Measurements from ENCODE around the gene TGFBR2. TPM values are rescaled to one million over a fixed set of nuclear protein-coding genes. Genes with fewer than 3 reads are reported as not detected.

The TGFBR2 gene
- total and polyA plus RNA-seq, 10 of the 15 experiments (the other 5 are each of a cell fraction or from before 2014, with no cell fraction given) = 0.02 to 0.98 (median 0.18) TPM; not detected in 1

- no peak overlapping the region for H3K4me3 ChIP-seq
- H3K27ac ChIP-seq (ENCODE audit: control insufficient read depth, insufficient read depth) = no peak overlapping the region
- TF ChIP-seq CUX1 (IDR thresholded peaks at IDR 0.05; ENCODE audit: insufficient replicate concordance, low read depth, low read length) (no peak), NR2F1 (conservative IDR thresholded peaks at IDR 0.05) (no peak), FOS (IDR thresholded peaks at IDR 0.05; ENCODE audit: borderline replicate concordance, extremely low read depth, insufficient read length) (no peak), TBL1XR1 (IDR thresholded peaks at IDR 0.05; ENCODE audit: low read depth, low read length) (no peak), CTCF (IDR thresholded peaks at IDR 0.05 in 2 of 3, conservative IDR thresholded peaks at IDR 0.05 in 1 of 3; ENCODE audit: control insufficient read depth in 2 of 3, extremely low read depth in 1 of 3, insufficient read depth in 1 of 3, low read depth in 3 of 3, low read length in 3 of 3) (no peak), CREB1 (IDR thresholded peaks at IDR 0.05; ENCODE audit: low read depth) (no peak), TAF1 (IDR thresholded peaks at IDR 0.05; ENCODE audit: borderline replicate concordance, low read depth, low read length) (no peak), KLF5 (IDR thresholded peaks at IDR 0.05; ENCODE audit: partially characterized antibody) (no peak), YY1 (IDR thresholded peaks at IDR 0.05; ENCODE audit: low read depth, low read length) (no peak), SUPT20H (IDR thresholded peaks at IDR 0.05; ENCODE audit: borderline replicate concordance, control insufficient read depth, low read depth, low read length) (no peak), STAT1 (conservative IDR thresholded peaks at IDR 0.05) (no peak), CHD1 (IDR thresholded peaks at IDR 0.05; ENCODE audit: low read depth, low read length) (no peak)
- H3K36me3 ChIP-seq (ENCODE audit: control insufficient read depth in 2 of 2, insufficient read depth in 2 of 2, low read length in 1 of 2) = no peaks in the 10 kb centered on the region
- no peak overlapping the region for H3K4me2 ChIP-seq (ENCODE audit: control insufficient read depth, insufficient read depth)
- H3K9ac ChIP-seq (ENCODE audit: control insufficient read depth, insufficient read depth, low read length) = no peak overlapping the region
- in situ Hi-C loops (cut with MboI) (no loop called here), intact Hi-C loops (cut with micrococcal nuclease; ENCODE audit: unreplicated experiment) (no loop called here)
- no peak for ATAC-seq
- H3K9me3 ChIP-seq (replicated peaks; ENCODE audit: control insufficient read depth, insufficient read depth, low read length) = no peaks in the 10 kb centered on the region; the same call in 2 of the 3 replicates
- RAD21 ChIA-PET (ENCODE audit: unreplicated experiment) = no interaction called here
- SMC1A ChIA-PET (ENCODE audit: uncharacterized antibody, unreplicated experiment) = interaction anchor here (2.0 kb wide), 1 partner anchor 21 kb away, joined by 5 read pairs; no protein-coding TSS in a partner anchor
- CTCF ChIA-PET = interaction anchor here (1.0 kb wide), 2 partner anchors 24 to 57 kb away, joined by 3 read pairs; no protein-coding TSS in a partner anchor
- H4K20me1 ChIP-seq (ENCODE audit: control insufficient read depth, insufficient read depth) = no peaks in the 10 kb centered on the region
- no peaks in the 10 kb centered on the region for H3K27me3 ChIP-seq (replicated peaks in 1 of 2; ENCODE audit: control insufficient read depth in 2 of 2, insufficient read depth in 2 of 2, low read length in 1 of 2)
- H3K4me1 ChIP-seq (ENCODE audit: control insufficient read depth, insufficient read depth, low read length) = peaks cover 12% of the 10 kb centered on the region; the same call in 1 of the 2 replicates
- no peak for DNase-seq (ENCODE audit: low read depth, low spot score)
- POLR2A ChIA-PET = no interaction called here
- BruUV-seq (replicated peaks) = no TSS peak
- no peak overlapping the region for H2AFZ ChIP-seq (ENCODE audit: control insufficient read depth, low read depth, low read length)
- FAIRE-seq = no peak
- 61% methylated on average over 10 of the region's 10 CpGs for WGBS (ENCODE audit: insufficient coverage, insufficient replicate concordance, low lambda C conversion rate, missing lambda C conversion rate)
- H3K79me2 ChIP-seq (ENCODE audit: control insufficient read depth, insufficient read depth, low read length) = no peaks in the 10 kb centered on the region
Measured at GRCh38 chr3:30637310-30638219, 31.2 kb downstream of the TGFBR2 start.
